ENCODE measurements around the gene COL17A1.

DNA sequence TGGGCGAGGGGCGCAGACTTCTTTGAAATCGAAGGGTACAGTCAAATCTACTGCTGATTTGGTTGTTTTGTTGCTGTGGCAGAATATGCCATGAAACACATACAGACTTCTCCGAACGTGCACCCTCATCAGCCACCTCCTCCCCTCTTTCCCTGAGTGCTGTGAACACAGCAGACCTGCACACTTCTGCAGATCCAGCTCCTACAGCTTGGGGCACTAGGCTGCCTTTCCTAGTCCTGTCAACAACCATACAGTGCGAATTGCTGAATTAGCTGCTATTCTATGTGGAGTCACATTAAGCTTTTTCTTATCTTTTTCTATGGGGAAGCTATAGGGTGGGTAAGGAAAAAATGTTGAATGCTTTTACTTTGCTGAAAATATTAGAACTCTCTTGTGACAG lies 57.5 kb downstream of the COL17A1 start:
- no peak for TF ChIP-seq EZH2 (IDR thresholded peaks at IDR 0.05; ENCODE audit: low read length)
- TF ChIP-seq, protein P1, sequence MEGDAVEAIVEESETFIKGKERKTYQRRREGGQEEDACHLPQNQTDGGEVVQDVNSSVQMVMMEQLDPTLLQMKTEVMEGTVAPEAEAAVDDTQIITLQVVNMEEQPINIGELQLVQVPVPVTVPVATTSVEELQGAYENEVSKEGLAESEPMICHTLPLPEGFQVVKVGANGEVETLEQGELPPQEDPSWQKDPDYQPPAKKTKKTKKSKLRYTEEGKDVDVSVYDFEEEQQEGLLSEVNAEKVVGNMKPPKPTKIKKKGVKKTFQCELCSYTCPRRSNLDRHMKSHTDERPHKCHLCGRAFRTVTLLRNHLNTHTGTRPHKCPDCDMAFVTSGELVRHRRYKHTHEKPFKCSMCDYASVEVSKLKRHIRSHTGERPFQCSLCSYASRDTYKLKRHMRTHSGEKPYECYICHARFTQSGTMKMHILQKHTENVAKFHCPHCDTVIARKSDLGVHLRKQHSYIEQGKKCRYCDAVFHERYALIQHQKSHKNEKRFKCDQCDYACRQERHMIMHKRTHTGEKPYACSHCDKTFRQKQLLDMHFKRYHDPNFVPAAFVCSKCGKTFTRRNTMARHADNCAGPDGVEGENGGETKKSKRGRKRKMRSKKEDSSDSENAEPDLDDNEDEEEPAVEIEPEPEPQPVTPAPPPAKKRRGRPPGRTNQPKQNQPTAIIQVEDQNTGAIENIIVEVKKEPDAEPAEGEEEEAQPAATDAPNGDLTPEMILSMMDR (optimal IDR thresholded peaks at IDR 0.05 in 1 of 3, IDR thresholded peaks at IDR 0.05 in 1 of 3, conservative IDR thresholded peaks at IDR 0.05 in 1 of 3; ENCODE audit: extremely low read depth in 1 of 3, insufficient read depth in 2 of 3, low read length in 3 of 3), result peak; percentile 66 to 82 (median 72)
